ENCODE data around the gene MEGF6. TPM values are rescaled to one million over a fixed set of nuclear protein-coding genes. Genes with fewer than 3 reads are reported as not detected.

MEGF6 gene
- total RNA-seq, 4 donors from 2014 or later = 0.88 to 69.0 (median 36.9) TPM

- H3K9me3 ChIP-seq = no peaks in the 10 kb centered on the region
- no peak overlapping the region for H3K27ac ChIP-seq
- no peaks in the 10 kb centered on the region for H3K36me3 ChIP-seq
- H3K4me3 ChIP-seq = no peak overlapping the region
- H3K27me3 ChIP-seq = no peaks in the 10 kb centered on the region
- no peak for DNase-seq
- H3K4me1 ChIP-seq = no peaks in the 10 kb centered on the region
- TF ChIP-seq POLR2A (IDR thresholded peaks at IDR 0.05) = no peak
- TF ChIP-seq, protein P1, sequence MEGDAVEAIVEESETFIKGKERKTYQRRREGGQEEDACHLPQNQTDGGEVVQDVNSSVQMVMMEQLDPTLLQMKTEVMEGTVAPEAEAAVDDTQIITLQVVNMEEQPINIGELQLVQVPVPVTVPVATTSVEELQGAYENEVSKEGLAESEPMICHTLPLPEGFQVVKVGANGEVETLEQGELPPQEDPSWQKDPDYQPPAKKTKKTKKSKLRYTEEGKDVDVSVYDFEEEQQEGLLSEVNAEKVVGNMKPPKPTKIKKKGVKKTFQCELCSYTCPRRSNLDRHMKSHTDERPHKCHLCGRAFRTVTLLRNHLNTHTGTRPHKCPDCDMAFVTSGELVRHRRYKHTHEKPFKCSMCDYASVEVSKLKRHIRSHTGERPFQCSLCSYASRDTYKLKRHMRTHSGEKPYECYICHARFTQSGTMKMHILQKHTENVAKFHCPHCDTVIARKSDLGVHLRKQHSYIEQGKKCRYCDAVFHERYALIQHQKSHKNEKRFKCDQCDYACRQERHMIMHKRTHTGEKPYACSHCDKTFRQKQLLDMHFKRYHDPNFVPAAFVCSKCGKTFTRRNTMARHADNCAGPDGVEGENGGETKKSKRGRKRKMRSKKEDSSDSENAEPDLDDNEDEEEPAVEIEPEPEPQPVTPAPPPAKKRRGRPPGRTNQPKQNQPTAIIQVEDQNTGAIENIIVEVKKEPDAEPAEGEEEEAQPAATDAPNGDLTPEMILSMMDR (IDR thresholded peaks at IDR 0.05) = no peak
- intact Hi-C loops (cut with DNase I; ENCODE audit: low total_unique reads) = no loop called here
Measured at GRCh38 chr1:3470650-3471355, 140.5 kb downstream of the MEGF6 start.

- no peaks in the 10 kb centered on the region for H3K36me3 ChIP-seq
- no peak for DNase-seq
- no peak overlapping the region for H3K4me3 ChIP-seq
- intact Hi-C loops (cut with DNase I; ENCODE audit: low total_unique reads) = no loop called here
- H3K27ac ChIP-seq = no peak overlapping the region
- no peaks in the 10 kb centered on the region for H3K27me3 ChIP-seq
- no peaks in the 10 kb centered on the region for H3K4me1 ChIP-seq
- no peaks in the 10 kb centered on the region for H3K9me3 ChIP-seq
- TF ChIP-seq POLR2A (IDR thresholded peaks at IDR 0.05) = no peak
- TF ChIP-seq, protein P1 (IDR thresholded peaks at IDR 0.05) = no peak
Measured at GRCh38 chr1:3469849-3470649, 141.3 kb downstream of the MEGF6 start.

GRCh38 chr1:3469104-3469848, 142.0 kb downstream of the MEGF6 start:
- intact Hi-C loops (cut with DNase I; ENCODE audit: low total_unique reads) = no loop called here
- no peaks in the 10 kb centered on the region for H3K4me1 ChIP-seq
- no peaks in the 10 kb centered on the region for H3K9me3 ChIP-seq
- H3K4me3 ChIP-seq = no peak overlapping the region
- H3K27ac ChIP-seq = no peak overlapping the region
- no peak for TF ChIP-seq POLR2A (IDR thresholded peaks at IDR 0.05)
- TF ChIP-seq, protein P1 (IDR thresholded peaks at IDR 0.05) = no peak
- no peak for DNase-seq
- H3K27me3 ChIP-seq = no peaks in the 10 kb centered on the region
- H3K36me3 ChIP-seq = no peaks in the 10 kb centered on the region

DNA sequence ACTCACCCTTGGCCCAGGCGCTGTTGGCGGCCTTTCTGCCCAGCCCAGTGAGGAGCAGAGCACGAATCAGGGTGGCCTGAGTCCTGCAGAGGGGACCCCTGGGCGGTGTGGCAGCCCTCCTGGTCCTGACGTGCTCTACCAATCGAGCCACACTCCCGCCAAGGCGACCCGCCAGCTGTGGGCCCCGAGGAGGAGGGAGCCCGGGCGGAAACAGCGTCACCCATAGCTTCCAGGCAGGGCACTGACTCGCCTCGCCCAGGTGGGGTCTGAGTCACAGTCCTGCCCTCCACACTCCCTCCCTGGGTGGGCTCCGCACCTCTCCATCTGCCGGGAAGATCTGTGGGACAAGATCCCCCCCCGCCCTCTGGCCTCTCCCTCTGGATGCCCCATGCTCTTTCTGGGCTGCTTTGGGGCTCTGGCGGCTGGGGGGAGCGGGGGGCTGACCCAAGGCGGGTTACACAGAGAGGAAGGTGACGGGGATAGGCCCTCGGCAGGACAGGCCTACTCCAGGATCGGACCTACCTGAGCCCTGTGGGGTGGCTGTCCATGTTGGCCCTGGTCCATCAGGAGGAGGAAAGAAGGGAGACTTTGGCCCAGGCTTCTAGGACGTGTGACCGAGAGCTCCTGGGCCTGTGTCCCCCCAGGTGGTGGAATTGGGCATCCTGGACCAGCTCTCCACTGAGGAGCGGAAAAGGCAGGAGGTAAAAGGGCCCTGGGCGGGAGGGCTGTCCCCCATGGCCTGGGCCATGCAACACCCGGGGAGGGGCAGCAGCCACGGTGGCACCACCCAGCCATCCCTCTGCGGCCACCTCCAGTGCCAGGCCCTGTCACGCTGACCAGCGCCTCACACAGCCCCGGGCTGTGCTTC, 142.8 kb downstream of the MEGF6 start:
- no peaks in the 10 kb centered on the region for H3K27me3 ChIP-seq
- no peak overlapping the region for H3K27ac ChIP-seq
- no peak for DNase-seq

More for the DNA sequence above, 142.8 kb downstream of the MEGF6 start:
- Histone ChIP-seq H3K36me3 (no peaks in the 10 kb centered on the region), H3K4me3 (no peak overlapping the region), H3K4me1 (no peaks in the 10 kb centered on the region), H3K9me3 (no peaks in the 10 kb centered on the region)
- TF ChIP-seq, protein P1 (IDR thresholded peaks at IDR 0.05) = no peak
- TF ChIP-seq POLR2A (IDR thresholded peaks at IDR 0.05) = no peak
- intact Hi-C loops (cut with DNase I; ENCODE audit: low total_unique reads) = no loop called here

All from uterus (tissue), 4 donors.